Subcutaneous adipose tissue (tissue), 4 donors: ENCODE data around the gene UGCG. TPM values are rescaled to one million over a fixed set of nuclear protein-coding genes. Genes with fewer than 3 reads are reported as not detected.

ENCODE experiments used
- CTCF ChIP-seq: fragments of 450-650 bp; IDR thresholded peaks from one replicate; pipeline ENCODE4 v1.5.1; 2016; ENCODE audit warnings: low read depth, mild to moderate bottlenecking, control low read depth, antibody characterized with exemption, moderate library complexity
- total RNA-seq, 4 donors: library from RNA; depleted of rRNA; stranded (reverse); fragments of >200 nt; gene quantifications; one replicate each; pipeline ENCODE4 v1.1.0, GENCODE V29; 2016

Gene UGCG
- total RNA-seq, 4 donors from 2014 or later = 23.9 to 46.1 (median 36.9) TPM

- no peak for TF ChIP-seq CTCF
Observed at GRCh38 chr9:111937301-111937700, 40.7 kb downstream of the UGCG start.

- TF ChIP-seq CTCF = no peak
Observed at GRCh38 chr9:111937781-111938426, 41.3 kb downstream of the UGCG start.

GRCh38 chr9:111938427-111938800 is 41.8 kb downstream of the UGCG start:
- no peak for TF ChIP-seq CTCF

GRCh38 chr9:111939322-111939721 is 42.7 kb downstream of the UGCG start:
- TF ChIP-seq CTCF = no peak

- no peak for TF ChIP-seq CTCF
Observed at GRCh38 chr9:111940697-111941096, 44.1 kb downstream of the UGCG start.

GRCh38 chr9:111943200-111943599 is 46.6 kb downstream of the UGCG start:
- TF ChIP-seq CTCF = no peak

- TF ChIP-seq CTCF = no peak
Observed at GRCh38 chr9:111943746-111944145, 47.1 kb downstream of the UGCG start.
